ENCODE measurements around the gene PAF1. TPM values are rescaled to one million over a fixed set of nuclear protein-coding genes. Genes with fewer than 3 reads are reported as not detected.

The PAF1 gene
- total and polyA plus RNA-seq, 2 of the 13 experiments (the other 11 are each of a cell fraction or from before 2014, with no cell fraction given): 30.2 to 31.1 TPM

- TF ChIP-seq RXRA (CRISPR knock-in tag; IDR thresholded peaks at IDR 0.05): peak; percentile 46; the same call in 1 of the 2 replicates
- TF ChIP-seq ZNF792 (CRISPR knock-in tag; IDR thresholded peaks at IDR 0.05): peak; percentile 61; the same call in 1 of the 2 replicates
- peak; percentile 80; the same call in 1 of the 2 replicates for TF ChIP-seq ZNF318 (CRISPR knock-in tag; IDR thresholded peaks at IDR 0.05)
- no peak; the same call in 1 of the 2 replicates for TF ChIP-seq MXD3 (CRISPR knock-in tag; IDR thresholded peaks at IDR 0.05)
- TF ChIP-seq SP5 (CRISPR knock-in tag; IDR thresholded peaks at IDR 0.05; ENCODE audit: borderline replicate concordance, low read depth): peak; percentile 89
- TF ChIP-seq HES4 (CRISPR knock-in tag; IDR thresholded peaks at IDR 0.05; ENCODE audit: borderline replicate concordance): 0 out of 2 replicates have a peak, but pooled peaks have one; percentile 1
- TF ChIP-seq ASH2L (IDR thresholded peaks at IDR 0.05; ENCODE audit: insufficient read length, low read depth, low read length): peak; percentile 45
- peak; percentile 70; the same call in 1 of the 2 replicates for TF ChIP-seq KDM5B (CRISPR knock-in tag; IDR thresholded peaks at IDR 0.05; ENCODE audit: borderline replicate concordance)
- TF ChIP-seq CENPBD1 (CRISPR knock-in tag; IDR thresholded peaks at IDR 0.05; ENCODE audit: borderline replicate concordance, low read depth): no peak
- TF ChIP-seq HMGXB3 (CRISPR knock-in tag; IDR thresholded peaks at IDR 0.05; ENCODE audit: borderline replicate concordance): 0 out of 2 replicates have a peak, but pooled peaks have one; percentile 29
- peak; percentile 76; the same call in 1 of the 2 replicates for TF ChIP-seq DR1 (CRISPR knock-in tag; IDR thresholded peaks at IDR 0.05)
Measured at GRCh38 chr19:39341719-39342604, 48.9 kb downstream of the PAF1 start, which contains the start of gene SAMD4B (continued).

Measured in HepG2 (cell line).